NCI-H524 treated with DMSO at 0.1 percent for 48 hours (cell line): Measurements from ENCODE around the gene KIAA1755.
"Not testable (repeated sequence)": the region's sequence is repeated elsewhere in the genome, so short reads cannot be mapped to it uniquely, and the experiment has no call there.

Experiments used
- DNase-seq: peaks from one replicate; lab custom pipeline; 2025; lab: John Stamatoyannopoulos, UW

KIAA1755 gene

GRCh38 chr20:38266426-38266825 is 5.9 kb upstream of the KIAA1755 start:
- DNase-seq: no peak

GRCh38 chr20:38262931-38263330 is 2.4 kb upstream of the KIAA1755 start:
- DNase-seq: no peak

GRCh38 chr20:38261054-38261390 is 487 bp upstream of the KIAA1755 start:
- DNase-seq: no peak

- no peak for DNase-seq
Measured at GRCh38 chr20:38260025-38260377, 534 bp downstream of the KIAA1755 start.

GRCh38 chr20:38258545-38259215 is 1.9 kb downstream of the KIAA1755 start:
- no peak for DNase-seq

GRCh38 chr20:38256966-38257365 is 3.6 kb downstream of the KIAA1755 start:
- no peak for DNase-seq

- DNase-seq: no peak
Measured at GRCh38 chr20:38256021-38256420, 4.5 kb downstream of the KIAA1755 start.

GRCh38 chr20:38255393-38255792 is 5.1 kb downstream of the KIAA1755 start:
- no peak for DNase-seq

- not testable (repeated sequence) for DNase-seq
Measured at GRCh38 chr20:38254621-38255020, 5.9 kb downstream of the KIAA1755 start.

GRCh38 chr20:38253571-38253970 is 7.0 kb downstream of the KIAA1755 start:
- DNase-seq: no peak

GRCh38 chr20:38252292-38253288 is 7.9 kb downstream of the KIAA1755 start:
- no peak for DNase-seq

GRCh38 chr20:38251441-38251840 is 9.1 kb downstream of the KIAA1755 start:
- DNase-seq: not testable (repeated sequence)

- no peak for DNase-seq
Measured at GRCh38 chr20:38250609-38251008, 9.9 kb downstream of the KIAA1755 start.

GRCh38 chr20:38249536-38250310 is 10.8 kb downstream of the KIAA1755 start:
- no peak for DNase-seq

GRCh38 chr20:38248133-38248532 is 12.4 kb downstream of the KIAA1755 start:
- DNase-seq: no peak

GRCh38 chr20:38247725-38248124 is 12.8 kb downstream of the KIAA1755 start:
- not testable (repeated sequence) for DNase-seq

- DNase-seq: no peak
Measured at GRCh38 chr20:38247166-38247509, 13.4 kb downstream of the KIAA1755 start.

- DNase-seq: no peak
Measured at GRCh38 chr20:38246357-38247165, 14.0 kb downstream of the KIAA1755 start.

GRCh38 chr20:38245753-38246152 is 14.8 kb downstream of the KIAA1755 start:
- no peak for DNase-seq

- no peak for DNase-seq
Measured at GRCh38 chr20:38243709-38244020, 16.9 kb downstream of the KIAA1755 start.

GRCh38 chr20:38242848-38243708 is 17.5 kb downstream of the KIAA1755 start:
- DNase-seq: no peak
